Tibial nerve (tissue), 3 donors: ENCODE results near the gene AXIN1.
"Not testable (repeated sequence)": the region's sequence is repeated elsewhere in the genome, so short reads cannot be mapped to it uniquely, and the experiment has no call there.

Source experiments
- CTCF ChIP-seq, 5 experiments: fragments of 200-600 bp in 3 of 5; fragments of 450-650 bp in 2 of 5; sonication (generic) in 3 of 5; IDR thresholded peaks; one replicate each; pipeline ENCODE4 v1.5.1; 2016 to 2019; ENCODE audit warnings: antibody characterized with exemption in 5 of 5, mild to moderate bottlenecking in 3 of 5, moderate library complexity in 2 of 5
- POLR2A ChIP-seq, 2 donors: fragments of 450-650 bp; IDR thresholded peaks; one replicate each; pipeline ENCODE4 v1.6.1; 2017; ENCODE audit warnings: antibody characterized with exemption in 2 of 2, mild to moderate bottlenecking in 2 of 2, moderate library complexity in 2 of 2

- TF ChIP-seq CTCF, POLR2A (IDR thresholded peaks at IDR 0.05): not testable (repeated sequence)
Measured at GRCh38 chr16:387761-388666, 35.5 kb upstream of the AXIN1 start.
